ENCODE measurements around the gene THADA. TPM values are rescaled to one million over a fixed set of nuclear protein-coding genes. Genes with fewer than 3 reads are reported as not detected.

Gene THADA
- total RNA-seq, 1 donor from 2014 or later = 29.3 TPM

GRCh38 chr2:43424262-43425207, 171.3 kb downstream of the THADA start:
- no peaks in the 10 kb centered on the region for H3K79me2 ChIP-seq (ENCODE audit: low read depth)
- H3K9me3 Mint-ChIP-seq = no peaks in the 10 kb centered on the region
- peaks cover 4% of the 10 kb centered on the region for H3K27me3 Mint-ChIP-seq (ENCODE audit: insufficient read depth, low read depth)
- no peaks in the 10 kb centered on the region for H3K9me3 ChIP-seq (ENCODE audit: low read depth)
- no peak overlapping the region for H3K4me3 Mint-ChIP-seq
- DNase-seq (ENCODE audit: low spot score) = no peak
- TF ChIP-seq EZH2 (IDR thresholded peaks at IDR 0.05) = no peak
- no peak for TF ChIP-seq CTCF (IDR thresholded peaks at IDR 0.05)
- no peak for TF ChIP-seq EZH2phosphoT487 (IDR thresholded peaks at IDR 0.05)
- H3K4me1 Mint-ChIP-seq = peaks cover 12% of the 10 kb centered on the region
- no peaks in the 10 kb centered on the region for H4K20me1 ChIP-seq (ENCODE audit: low read depth)
- no peak overlapping the region for H3K9ac ChIP-seq
- peaks cover 7% of the 10 kb centered on the region for H3K36me3 Mint-ChIP-seq
- no peaks in the 10 kb centered on the region for H3K27me3 ChIP-seq
- no peak overlapping the region for H3K27ac ChIP-seq
- no peak overlapping the region for H3K27ac Mint-ChIP-seq
- no peaks in the 10 kb centered on the region for H3K36me3 ChIP-seq
- no peaks in the 10 kb centered on the region for H3F3A ChIP-seq (ENCODE audit: low read depth)
- no peak overlapping the region for H2AFZ ChIP-seq (replicated peaks)
- no peak overlapping the region for H3K4me3 ChIP-seq
- H3K4me1 ChIP-seq = no peaks in the 10 kb centered on the region
- no peak overlapping the region for H3K4me2 ChIP-seq

- H3K4me2 ChIP-seq = no peak overlapping the region
- no peak overlapping the region for H2AFZ ChIP-seq (replicated peaks)
- no peaks in the 10 kb centered on the region for H3F3A ChIP-seq (ENCODE audit: low read depth)
- H3K79me2 ChIP-seq (ENCODE audit: low read depth) = no peaks in the 10 kb centered on the region
- Mint-ChIP-seq H3K27ac (no peak overlapping the region), H3K4me1 (peaks cover 12% of the 10 kb centered on the region), H3K36me3 (peaks cover 7% of the 10 kb centered on the region), H3K4me3 (no peak overlapping the region), H3K27me3 (ENCODE audit: insufficient read depth, low read depth) (peaks cover 6% of the 10 kb centered on the region), H3K9me3 (no peaks in the 10 kb centered on the region)
- H3K27me3 ChIP-seq = no peaks in the 10 kb centered on the region
- DNase-seq (ENCODE audit: low spot score) = no peak
- no peaks in the 10 kb centered on the region for H3K4me1 ChIP-seq
- H4K20me1 ChIP-seq (ENCODE audit: low read depth) = no peaks in the 10 kb centered on the region
- no peaks in the 10 kb centered on the region for H3K9me3 ChIP-seq (ENCODE audit: low read depth)
- H3K36me3 ChIP-seq = no peaks in the 10 kb centered on the region
- no peak overlapping the region for H3K9ac ChIP-seq
- TF ChIP-seq CTCF (IDR thresholded peaks at IDR 0.05) (no peak), EZH2 (IDR thresholded peaks at IDR 0.05) (no peak), EZH2phosphoT487 (IDR thresholded peaks at IDR 0.05) (no peak)
- H3K4me3 ChIP-seq = no peak overlapping the region
- H3K27ac ChIP-seq = no peak overlapping the region
Observed at GRCh38 chr2:43423941-43424261, 171.9 kb downstream of the THADA start.

GRCh38 chr2:43421194-43421593, 174.6 kb downstream of the THADA start:
- no peak overlapping the region for H3K4me3 ChIP-seq
- H3K27ac ChIP-seq = no peak overlapping the region
- peaks cover 22% of the 10 kb centered on the region for H3K4me1 Mint-ChIP-seq
- no peak overlapping the region for H3K9ac ChIP-seq
- H3K79me2 ChIP-seq (ENCODE audit: low read depth) = no peaks in the 10 kb centered on the region
- H4K20me1 ChIP-seq (ENCODE audit: low read depth) = no peaks in the 10 kb centered on the region
- DNase-seq (ENCODE audit: low spot score) = no peak
- no peaks in the 10 kb centered on the region for H3K9me3 ChIP-seq (ENCODE audit: low read depth)
- peaks cover 5% of the 10 kb centered on the region for H3K4me1 ChIP-seq
- no peaks in the 10 kb centered on the region for H3K9me3 Mint-ChIP-seq
- H3K27ac Mint-ChIP-seq = no peak overlapping the region
- H3K27me3 ChIP-seq = no peaks in the 10 kb centered on the region
- H3K4me2 ChIP-seq = no peak overlapping the region
- H3K4me3 Mint-ChIP-seq = no peak overlapping the region
- peaks cover 7% of the 10 kb centered on the region for H3K27me3 Mint-ChIP-seq (ENCODE audit: insufficient read depth, low read depth)
- no peaks in the 10 kb centered on the region for H3K36me3 Mint-ChIP-seq
- TF ChIP-seq CTCF (IDR thresholded peaks at IDR 0.05) (no peak), EZH2 (IDR thresholded peaks at IDR 0.05) (no peak), EZH2phosphoT487 (IDR thresholded peaks at IDR 0.05) (no peak)
- no peaks in the 10 kb centered on the region for H3K36me3 ChIP-seq
- no peak overlapping the region for H2AFZ ChIP-seq (replicated peaks)
- H3F3A ChIP-seq (ENCODE audit: low read depth) = no peaks in the 10 kb centered on the region

Measured in neural progenitor cell (in vitro differentiated cells).